HG02943 (cell line): ENCODE results near the gene CD28.

ENCODE experiments used
- ATAC-seq: cut with Tn5 transposase; IDR thresholded peaks from one replicate; pipeline ENCODE4 v1.9.1; 2021; ENCODE audit warnings: mild to moderate bottlenecking, low read depth, moderate library complexity; ENCODE audit not compliant: unreplicated experiment

Gene CD28

GRCh38 chr2:203711399-203711798 is 5.0 kb downstream of the CD28 start:
- no peak for ATAC-seq

- ATAC-seq = no peak
Measured at GRCh38 chr2:203713381-203713780, 6.9 kb downstream of the CD28 start.

GRCh38 chr2:203714112-203714511 is 7.7 kb downstream of the CD28 start:
- no peak for ATAC-seq

GRCh38 chr2:203715744-203716143 is 9.3 kb downstream of the CD28 start:
- ATAC-seq = no peak

GRCh38 chr2:203718087-203718486 is 11.6 kb downstream of the CD28 start:
- peak; percentile 94 for ATAC-seq

- ATAC-seq = no peak
Measured at GRCh38 chr2:203719456-203720410, 13.3 kb downstream of the CD28 start.

GRCh38 chr2:203720915-203721672 is 14.7 kb downstream of the CD28 start:
- ATAC-seq = no peak

GRCh38 chr2:203721781-203722300 is 15.4 kb downstream of the CD28 start:
- no peak for ATAC-seq

GRCh38 chr2:203722411-203722810 is 16.0 kb downstream of the CD28 start:
- ATAC-seq = no peak

- no peak for ATAC-seq
Measured at GRCh38 chr2:203728321-203728720, 21.9 kb downstream of the CD28 start.

- no peak for ATAC-seq
Measured at GRCh38 chr2:203730076-203730729, 23.8 kb downstream of the CD28 start.

- ATAC-seq = no peak
Measured at GRCh38 chr2:203730883-203731282, 24.4 kb downstream of the CD28 start.

GRCh38 chr2:203732092-203732952 is 25.9 kb downstream of the CD28 start:
- ATAC-seq = no peak

- ATAC-seq = no peak
Measured at GRCh38 chr2:203732953-203733510, 26.6 kb downstream of the CD28 start.

GRCh38 chr2:203733684-203734083 is 27.2 kb downstream of the CD28 start:
- ATAC-seq = no peak

GRCh38 chr2:203734276-203734983 is 28.0 kb downstream of the CD28 start:
- ATAC-seq = no peak

GRCh38 chr2:203737360-203737759 is 30.9 kb downstream of the CD28 start:
- no peak for ATAC-seq

GRCh38 chr2:203739351-203739750 is 32.9 kb downstream of the CD28 start:
- no peak for ATAC-seq

- ATAC-seq = no peak
Measured at GRCh38 chr2:203740871-203741281, 34.4 kb downstream of the CD28 start.
